OCI-LY7 (cell line): ENCODE measurements around the gene SRGAP1. TPM values are rescaled to one million over a fixed set of nuclear protein-coding genes. Genes with fewer than 3 reads are reported as not detected.

Experiments used
- small RNA-seq: library from RNA; depleted of rRNA; stranded (forward); fragments of <200 nt; gene quantifications from one replicate; pipeline ENCODE3, GENCODE V24; 2014
- total RNA-seq, 2 experiments: library from RNA; depleted of rRNA in 1 of 2; stranded (reverse); fragments of >200 nt in 1 of 2; shearing (Covaris generic) in 1 of 2; gene quantifications; 2 replicates each; pipeline ENCODE4 v1.2.3, GENCODE V29; 2014 to 2022

Gene SRGAP1
- total RNA-seq, 2 experiments from 2014 or later, result 0.06 TPM; not detected in 1

Small RNA genes lying within 50 kb of the gene (small RNA-seq; reads per million reads assigned to genes)
- gene AC020611.1 (not detected), gene RNU6-1009P (not detected)

Other genes starting within 250 kb of the SRGAP1 start
- not detected in 2 replicates for gene DPY19L2, start 176.2 kb upstream of the SRGAP1 start, total RNA-seq (2014; rRNA removed; shearing (Covaris generic))
- 0.32 and 1.1 TPM in 2 replicates for gene DPY19L2, start 176.2 kb upstream of the SRGAP1 start, total RNA-seq (2022)
- 10.7 and 15.7 TPM in 2 replicates for gene RXYLT1, start 64.8 kb upstream of the SRGAP1 start, total RNA-seq (2014; rRNA removed; shearing (Covaris generic))
- 23.3 and 23.5 TPM in 2 replicates for gene RXYLT1, start 64.8 kb upstream of the SRGAP1 start, total RNA-seq (2022)